IPS-18a (cell line): ENCODE measurements around the gene EIF4EBP2.
A peak's percentile ranks its signal among the peaks of the same experiment; 100 is the strongest.

Experiments used
- H3K27ac ChIP-seq: one replicate; pipeline ENCODE4 v1.5.1; 2013; ENCODE audit warnings: low read length
- H3K27me3 ChIP-seq: one replicate; pipeline ENCODE4 v1.6.1; 2013; ENCODE audit warnings: mild to moderate bottlenecking, low read length; ENCODE audit not compliant: control insufficient read depth, insufficient read depth
- H3K36me3 ChIP-seq: one replicate; pipeline ENCODE4 v1.6.1; 2013; ENCODE audit warnings: low read depth, low read length; ENCODE audit not compliant: control insufficient read depth
- H3K4me1 ChIP-seq: one replicate; pipeline ENCODE4 v1.6.1; 2013; ENCODE audit warnings: low read depth, low read length; ENCODE audit not compliant: control insufficient read depth
- H3K4me3 ChIP-seq: one replicate; pipeline ENCODE4 v1.5.1; 2013; ENCODE audit warnings: low read length
- H3K9ac ChIP-seq: one replicate; pipeline ENCODE4 v1.6.1; 2013; ENCODE audit warnings: mild to moderate bottlenecking, low read length, moderate library complexity
- H3K9me3 ChIP-seq: one replicate; pipeline ENCODE4 v1.6.1; 2013; ENCODE audit warnings: low read depth, low read length; ENCODE audit not compliant: control insufficient read depth

EIF4EBP2 gene, protein sequence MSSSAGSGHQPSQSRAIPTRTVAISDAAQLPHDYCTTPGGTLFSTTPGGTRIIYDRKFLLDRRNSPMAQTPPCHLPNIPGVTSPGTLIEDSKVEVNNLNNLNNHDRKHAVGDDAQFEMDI

DNA sequence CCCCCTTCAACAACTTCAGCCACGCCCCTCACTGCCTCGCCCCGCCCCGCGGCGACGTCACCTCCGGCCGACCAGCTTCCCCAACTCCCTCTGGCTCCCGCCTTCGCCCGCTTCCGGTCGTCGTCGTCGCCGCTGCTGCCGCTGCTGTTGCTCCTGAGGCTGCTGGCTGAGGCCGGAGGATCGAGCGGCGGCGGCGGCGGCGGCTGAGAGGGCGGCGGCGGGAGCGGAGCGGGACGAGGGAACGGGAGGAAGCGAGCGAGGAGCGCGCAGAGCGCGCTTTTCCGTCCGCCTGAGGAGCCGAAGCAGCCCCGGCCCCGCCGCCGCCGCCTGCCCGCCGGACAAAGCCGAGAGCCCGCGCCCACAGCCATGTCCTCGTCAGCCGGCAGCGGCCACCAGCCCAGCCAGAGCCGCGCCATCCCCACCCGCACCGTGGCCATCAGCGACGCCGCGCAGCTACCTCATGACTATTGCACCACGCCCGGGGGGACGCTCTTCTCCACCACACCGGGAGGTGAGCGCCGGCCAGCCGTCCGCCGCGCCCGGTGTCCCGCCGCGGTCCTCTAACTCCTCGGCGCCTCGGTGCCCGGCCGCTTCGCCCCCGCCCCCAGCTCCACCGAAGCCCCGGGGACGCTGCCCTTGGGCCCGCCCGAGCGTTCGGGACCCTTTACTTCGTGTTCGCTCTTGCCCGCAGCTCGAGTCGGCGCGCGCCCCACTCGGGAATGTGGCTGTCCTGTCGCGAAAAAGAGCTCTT lies at the start of gene EIF4EBP2:
TSS of gene EIF4EBP2 (plus strand) at position 110 of the 751 bp plus-strand sequence. CDS start at position 367, 257 bp downstream.
- peaks cover 5% of the 10 kb centered on the region for H3K36me3 ChIP-seq
- peaks cover 14% of the 10 kb centered on the region for H3K4me1 ChIP-seq
- H3K27me3 ChIP-seq, result no peaks in the 10 kb centered on the region
- H3K9me3 ChIP-seq, result no peaks in the 10 kb centered on the region
- H3K9ac ChIP-seq, result peak within 1 kb of the TSS; percentile 73
- peak within 1 kb of the TSS; percentile 91 for H3K4me3 ChIP-seq
- no peak within 1 kb of the TSS for H3K27ac ChIP-seq

DNA sequence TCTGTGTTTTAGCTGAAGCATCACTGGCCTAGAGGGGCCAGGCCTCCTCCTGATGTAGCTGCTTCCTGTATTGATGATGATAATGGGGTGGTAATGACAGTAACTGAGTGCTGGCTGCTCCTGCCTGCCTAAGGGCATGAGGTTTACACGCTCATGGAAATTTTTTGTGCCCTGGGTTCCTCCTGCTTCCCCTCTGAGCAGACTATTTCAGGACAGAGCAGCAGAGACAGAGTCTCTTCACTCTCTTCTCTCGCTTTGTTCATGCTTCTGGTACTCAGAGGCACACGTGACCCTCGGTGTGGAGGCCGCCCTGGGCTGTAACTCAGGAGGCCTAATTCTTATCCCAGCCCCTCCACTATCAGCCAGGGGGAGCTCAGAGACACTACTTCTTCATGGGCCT lies 49.4 kb upstream of the EIF4EBP2 start:
- H3K36me3 ChIP-seq, result no peaks in the 10 kb centered on the region
- H3K9ac ChIP-seq, result no peak overlapping the region
- no peak overlapping the region for H3K27ac ChIP-seq
- no peaks in the 10 kb centered on the region for H3K27me3 ChIP-seq
- H3K9me3 ChIP-seq, result no peaks in the 10 kb centered on the region
- no peak overlapping the region for H3K4me3 ChIP-seq
- no peaks in the 10 kb centered on the region for H3K4me1 ChIP-seq

DNA sequence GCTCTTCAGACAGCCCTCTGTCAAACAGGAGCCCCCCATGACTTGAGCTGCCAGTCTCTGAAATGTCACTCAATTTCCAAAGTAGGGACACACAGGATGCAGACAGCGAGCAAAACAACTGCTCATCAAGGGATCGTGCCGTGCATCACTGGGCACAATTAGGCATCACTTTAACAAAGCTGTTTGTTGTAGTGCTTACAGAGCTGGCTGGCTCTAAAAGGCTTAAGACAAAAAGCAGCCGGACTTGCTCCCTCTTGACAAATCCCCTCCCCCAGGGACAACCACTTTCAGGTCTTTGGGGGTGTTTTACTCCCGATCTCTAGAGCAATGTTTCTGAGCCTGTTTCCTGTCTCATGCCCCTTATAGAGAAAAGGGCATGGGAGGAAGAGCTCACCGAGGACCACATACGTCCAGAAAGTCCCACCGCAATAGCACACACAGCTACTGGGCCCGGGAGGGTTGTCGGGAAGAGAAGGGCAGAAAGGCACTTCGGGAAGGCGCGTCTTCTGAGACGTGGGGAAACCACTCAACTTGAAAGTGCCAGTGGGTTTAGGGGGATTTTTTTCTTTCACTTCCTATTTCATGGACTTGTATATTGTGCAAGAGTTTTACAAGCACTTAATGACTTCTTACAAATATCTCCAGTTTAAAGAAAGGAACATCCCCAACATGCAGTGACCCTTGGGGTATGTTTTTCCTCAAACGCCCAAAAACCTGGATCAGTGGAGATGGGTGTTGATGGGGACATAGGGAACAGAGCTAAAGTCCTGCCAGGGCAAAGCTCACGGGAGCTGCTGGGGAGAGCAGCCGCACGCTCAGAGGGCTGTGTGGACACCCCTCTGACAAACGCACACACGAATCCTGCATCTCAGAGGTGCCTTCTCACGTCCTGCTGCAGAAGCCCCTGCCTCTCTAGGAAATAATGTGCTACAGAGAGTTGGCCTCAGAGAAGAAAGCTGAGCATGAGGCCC lies 48.6 kb upstream of the EIF4EBP2 start:
- Histone ChIP-seq H3K9me3 (no peaks in the 10 kb centered on the region), H3K36me3 (no peaks in the 10 kb centered on the region), H3K27me3 (no peaks in the 10 kb centered on the region), H3K9ac (no peak overlapping the region), H3K4me1 (no peaks in the 10 kb centered on the region), H3K27ac (no peak overlapping the region), H3K4me3 (no peak overlapping the region)

DNA sequence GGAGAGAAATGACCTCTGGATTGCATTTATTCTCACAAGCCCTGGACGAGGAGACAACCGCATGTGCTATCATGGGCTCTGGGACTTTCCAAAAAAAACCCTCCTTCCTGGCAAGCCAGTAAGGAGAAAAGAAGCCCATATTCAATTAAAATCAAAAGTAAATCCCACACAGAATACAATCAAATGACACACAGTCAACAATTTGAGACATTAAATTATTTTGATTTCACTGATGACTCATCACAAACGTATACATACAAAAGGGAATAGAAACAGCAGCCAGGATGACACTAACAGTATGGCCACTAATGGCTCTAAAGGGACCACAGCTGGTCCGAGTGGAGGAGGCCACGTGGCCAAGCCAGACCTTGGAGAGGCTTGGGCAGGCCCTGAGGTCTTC lies 46.4 kb upstream of the EIF4EBP2 start:
- Histone ChIP-seq H3K27me3 (no peaks in the 10 kb centered on the region), H3K27ac (no peak overlapping the region), H3K4me1 (no peaks in the 10 kb centered on the region), H3K9ac (no peak overlapping the region), H3K4me3 (no peak overlapping the region), H3K36me3 (no peaks in the 10 kb centered on the region), H3K9me3 (no peaks in the 10 kb centered on the region)

DNA sequence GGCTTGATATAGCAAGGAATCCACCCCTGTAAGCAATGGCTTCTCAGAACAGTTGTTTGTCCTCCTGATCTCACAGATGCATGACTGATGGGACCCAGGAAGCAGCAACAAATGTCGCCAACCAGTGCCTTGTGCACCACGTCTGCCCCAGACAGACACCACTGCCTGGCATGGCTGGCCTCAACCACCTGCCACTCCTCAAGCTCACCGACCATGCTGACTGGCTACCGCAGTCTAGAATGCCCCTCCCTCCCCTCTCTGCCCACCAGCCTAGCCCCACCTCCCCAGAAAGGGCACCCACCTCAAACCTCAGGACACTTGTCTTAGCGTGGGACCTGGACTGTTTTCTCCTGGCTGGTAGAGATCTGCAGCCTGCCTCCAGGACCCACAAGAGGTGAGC lies 45.5 kb upstream of the EIF4EBP2 start:
- Histone ChIP-seq H3K27ac (no peak overlapping the region), H3K4me1 (no peaks in the 10 kb centered on the region), H3K27me3 (no peaks in the 10 kb centered on the region), H3K9ac (no peak overlapping the region), H3K9me3 (no peaks in the 10 kb centered on the region), H3K4me3 (no peak overlapping the region), H3K36me3 (no peaks in the 10 kb centered on the region)

DNA sequence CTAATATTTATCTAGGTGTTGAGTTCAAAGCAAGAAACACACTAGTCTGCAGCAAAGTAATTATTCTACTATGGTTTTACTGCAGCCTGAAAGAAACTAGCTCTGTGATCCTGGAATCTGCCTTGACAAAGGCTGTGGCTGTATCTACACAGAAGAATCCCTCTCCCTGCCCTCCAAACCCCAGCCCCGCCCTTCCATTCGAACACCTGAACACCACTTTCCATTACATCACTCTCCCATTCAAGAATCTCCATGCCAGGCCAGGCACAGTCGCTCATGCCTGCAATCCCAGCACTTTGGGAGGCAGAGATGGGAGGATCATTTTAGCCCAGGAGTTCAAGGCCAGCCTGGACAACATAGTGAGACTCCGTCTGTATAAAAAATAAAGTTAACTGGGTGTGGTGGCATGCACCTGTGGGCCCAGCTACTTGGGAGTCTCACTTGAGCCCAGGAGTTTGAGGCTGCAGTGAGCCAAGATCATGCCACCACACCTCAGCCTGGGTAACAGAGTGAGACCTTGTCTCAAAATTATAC lies 44.9 kb upstream of the EIF4EBP2 start:
- Histone ChIP-seq H3K4me1 (peaks cover under 1% of the 10 kb centered on the region), H3K27me3 (no peaks in the 10 kb centered on the region), H3K9ac (no peak overlapping the region), H3K27ac (no peak overlapping the region), H3K4me3 (no peak overlapping the region), H3K36me3 (no peaks in the 10 kb centered on the region), H3K9me3 (no peaks in the 10 kb centered on the region)

DNA sequence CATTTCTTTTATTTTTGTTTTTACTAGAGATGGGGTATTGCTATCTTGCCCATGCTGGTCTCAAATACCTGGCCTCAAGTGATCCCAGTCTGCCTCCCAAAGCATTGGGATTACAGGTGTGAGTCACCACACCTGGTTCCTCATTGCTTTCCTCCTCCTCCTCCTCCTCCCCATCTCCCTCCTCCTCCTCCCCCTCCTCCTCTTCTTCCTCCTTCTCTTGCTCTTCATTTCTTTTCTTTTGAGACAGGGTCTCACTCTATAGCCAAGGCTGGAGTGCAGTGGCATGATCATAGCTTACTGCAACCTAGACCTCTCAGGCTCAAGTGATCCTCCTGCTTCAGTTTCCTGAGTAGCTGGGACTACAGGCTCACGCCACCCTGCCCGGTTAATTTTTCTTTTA lies 43.7 kb upstream of the EIF4EBP2 start:
- no peaks in the 10 kb centered on the region for H3K36me3 ChIP-seq
- H3K4me1 ChIP-seq, result peaks cover 4% of the 10 kb centered on the region
- H3K9me3 ChIP-seq, result no peaks in the 10 kb centered on the region
- no peak overlapping the region for H3K4me3 ChIP-seq
- no peaks in the 10 kb centered on the region for H3K27me3 ChIP-seq
- H3K9ac ChIP-seq, result no peak overlapping the region
- H3K27ac ChIP-seq, result no peak overlapping the region

DNA sequence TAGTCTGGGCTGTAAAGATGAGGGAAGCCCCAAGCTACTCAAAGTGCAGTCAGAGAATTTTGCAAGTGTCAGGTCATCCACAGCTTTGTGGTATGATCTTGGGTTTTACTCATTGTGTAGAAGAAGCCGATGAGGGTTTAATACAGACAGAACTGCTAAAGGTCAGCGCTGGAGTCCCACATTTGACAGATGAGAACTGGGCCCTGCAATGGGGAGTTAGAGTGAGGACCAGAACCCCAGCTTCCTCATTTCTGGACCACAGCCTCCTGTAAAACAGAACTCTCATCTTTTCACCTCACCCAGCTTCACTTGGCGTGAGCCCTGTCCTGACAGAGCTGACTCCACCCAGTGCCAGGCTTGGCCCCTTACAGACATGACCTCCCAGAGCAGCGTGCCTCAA lies 41.6 kb upstream of the EIF4EBP2 start:
- no peak overlapping the region for H3K4me3 ChIP-seq
- no peaks in the 10 kb centered on the region for H3K36me3 ChIP-seq
- no peak overlapping the region for H3K27ac ChIP-seq
- H3K27me3 ChIP-seq, result no peaks in the 10 kb centered on the region
- no peak overlapping the region for H3K9ac ChIP-seq
- no peaks in the 10 kb centered on the region for H3K9me3 ChIP-seq
- peaks cover 4% of the 10 kb centered on the region for H3K4me1 ChIP-seq

DNA sequence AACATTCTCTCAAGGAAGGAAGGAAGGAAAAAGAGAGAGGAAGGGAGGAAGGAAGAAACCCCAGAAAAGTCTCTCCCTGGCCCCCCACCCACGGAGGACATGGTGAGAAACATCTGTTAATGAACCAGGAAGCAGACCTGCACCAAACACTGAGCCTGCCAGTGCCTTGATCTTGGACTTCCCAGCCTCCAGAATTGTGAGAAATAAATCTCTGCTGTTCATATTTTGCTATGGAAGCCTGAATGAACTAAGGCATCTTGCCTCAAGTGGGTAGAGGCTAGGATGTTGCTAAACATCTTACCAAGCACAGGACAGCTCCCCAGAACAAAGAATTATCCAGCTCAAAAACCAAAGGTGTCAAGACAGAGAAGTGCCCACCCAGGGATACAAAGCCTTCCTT lies 40.7 kb upstream of the EIF4EBP2 start:
- no peaks in the 10 kb centered on the region for H3K36me3 ChIP-seq
- no peak overlapping the region for H3K27ac ChIP-seq
- no peak overlapping the region for H3K9ac ChIP-seq
- no peaks in the 10 kb centered on the region for H3K27me3 ChIP-seq
- H3K9me3 ChIP-seq, result no peaks in the 10 kb centered on the region
- H3K4me3 ChIP-seq, result no peak overlapping the region
- H3K4me1 ChIP-seq, result peaks cover 4% of the 10 kb centered on the region

DNA sequence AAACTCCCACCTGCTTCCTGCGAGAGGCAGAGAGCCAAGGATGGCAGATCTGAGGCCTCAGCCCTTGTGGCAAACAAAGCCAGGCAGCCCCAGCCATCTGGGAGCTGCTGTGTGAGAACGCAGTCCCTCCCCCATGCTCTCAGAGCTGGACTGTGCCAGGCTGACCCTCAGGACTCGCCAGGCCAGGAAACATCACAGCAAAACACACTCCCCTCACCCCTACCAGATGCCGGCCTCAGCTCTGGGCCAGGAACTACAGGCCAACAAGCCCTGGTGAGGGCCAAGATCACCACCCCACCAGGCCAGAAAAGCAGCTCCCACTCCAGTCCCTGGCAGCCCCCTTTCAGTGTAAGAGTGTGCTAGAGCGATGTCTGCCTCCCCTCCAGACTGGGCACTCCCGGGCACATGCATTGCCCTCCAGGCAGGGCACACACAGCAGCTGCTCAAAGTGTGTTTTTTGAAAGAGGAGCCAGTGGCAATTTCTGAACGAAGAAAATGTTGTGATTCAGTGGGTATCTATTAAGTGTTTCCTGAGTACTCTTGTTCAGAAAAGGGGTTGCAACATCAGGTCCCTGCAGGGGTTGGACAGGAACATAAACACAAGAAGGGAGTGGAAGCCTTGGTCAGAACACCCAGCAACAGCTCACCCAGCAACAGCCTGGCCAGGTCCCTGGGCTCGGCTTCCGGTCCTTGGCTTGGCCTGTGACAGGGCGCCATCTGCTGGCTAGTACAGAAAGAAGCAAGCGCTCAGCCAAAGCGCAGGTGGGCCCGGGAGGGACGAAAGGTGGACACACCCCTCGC lies 39.8 kb upstream of the EIF4EBP2 start:
- no peak overlapping the region for H3K9ac ChIP-seq
- no peak overlapping the region for H3K4me3 ChIP-seq

DNA sequence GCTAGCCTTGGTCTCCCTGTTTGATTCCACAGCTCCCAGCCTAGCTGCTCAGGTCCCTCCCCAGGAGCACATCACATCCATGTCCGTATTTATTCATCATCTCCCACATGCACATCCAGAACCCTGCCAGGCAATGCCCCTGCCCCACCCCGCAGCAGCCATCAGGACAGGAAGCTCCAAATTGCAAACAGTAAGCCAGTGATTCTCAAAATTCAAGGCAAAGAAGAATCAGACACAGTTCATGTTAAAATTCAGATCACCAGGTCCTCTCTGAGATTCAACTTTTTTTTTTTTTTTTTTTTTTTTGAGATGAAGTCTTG lies 39.2 kb upstream of the EIF4EBP2 start:
- no peak overlapping the region for H3K27ac ChIP-seq

More for the DNA sequence above, 39.8 kb upstream of the EIF4EBP2 start:
- Histone ChIP-seq H3K4me1 (peaks cover 4% of the 10 kb centered on the region), H3K27ac (no peak overlapping the region), H3K9me3 (no peaks in the 10 kb centered on the region), H3K36me3 (no peaks in the 10 kb centered on the region), H3K27me3 (no peaks in the 10 kb centered on the region)

More for the DNA sequence above, 39.2 kb upstream of the EIF4EBP2 start:
- Histone ChIP-seq H3K9me3 (no peaks in the 10 kb centered on the region), H3K9ac (no peak overlapping the region), H3K4me3 (no peak overlapping the region), H3K27me3 (no peaks in the 10 kb centered on the region), H3K36me3 (no peaks in the 10 kb centered on the region), H3K4me1 (peaks cover 7% of the 10 kb centered on the region)
